HCT116 (cell line): ENCODE measurements around the gene DPYSL4. TPM values are rescaled to one million over a fixed set of nuclear protein-coding genes. Genes with fewer than 3 reads are reported as not detected.

Experiments used
- ATAC-seq: fragments of 200-7000 bp; cut with Tn5 transposase; 2 replicates; pipeline ENCODE4 v1.9.1; 2020; ENCODE audit warnings: mild to moderate bottlenecking, moderate library complexity
- BruUV-seq: library from RNA; stranded (reverse); fragments of 400-500 nt; replicated peaks from 2 replicates; lab custom pipeline; 2021; lab: Mats Ljungman, UMichigan
- CTCF ChIA-PET: fragments of 300-600 bp; sonication (Branson Sonifier 250); formaldehyde crosslinking; loops from one replicate; lab custom pipeline; 2021; ENCODE audit warnings: antibody characterized with exemption; lab: Charles Lee
- POLR2A ChIA-PET: fragments of 300-600, 350-600 bp; sonication (Branson Sonifier 250); formaldehyde crosslinking; loops from one replicate; lab custom pipeline; 2021; ENCODE audit warnings: antibody characterized with exemption; lab: Charles Lee
- RAD21 ChIA-PET, 2 experiments: fragments of 300-600 bp; sonication (Branson Sonifier 250); formaldehyde crosslinking; loops; one replicate each; lab custom pipeline; 2023; ENCODE audit warnings: low total read pairs in 2 of 2; ENCODE audit not compliant: uncharacterized antibody in 2 of 2, unreplicated experiment in 2 of 2, low non-redundant PET in 1 of 2; lab: Charles Lee
- DNase-seq: peaks from one replicate; pipeline ENCODE4 v3.0.0-alpha.2; 2010; ENCODE audit warnings: low read depth, low spot score
- H2AFZ ChIP-seq: fragments of 200-600 bp; shearing (Covaris generic), sonication (generic); 2 replicates; pipeline ENCODE4 v1.6.1; 2017; ENCODE audit warnings: low read depth, mixed run types, mixed read lengths, antibody characterized with exemption, low read length; ENCODE audit not compliant: poor library complexity, severe bottlenecking
- H3K27ac ChIP-seq: 2 replicates; pipeline ENCODE4 v1.5.1; 2012; ENCODE audit warnings: low read depth, low read length
- H3K27me3 ChIP-seq: fragments of 200-600 bp; sonication (generic); 2 replicates; pipeline ENCODE4 v1.6.1; 2016; ENCODE audit warnings: mixed run types, low read length, mixed read lengths; ENCODE audit not compliant: insufficient read depth
- H3K36me3 ChIP-seq, 2 experiments: fragments of 200-500 bp in 1 of 2; fragments of 200-600 bp in 1 of 2; sonication (Bioruptor generic) in 1 of 2; sonication (generic) in 1 of 2; 2 replicates each; pipeline versions ENCODE4 v1.5.1 to v1.6.1; 2014 to 2016; ENCODE audit warnings: low read length in 2 of 2, inconsistent platforms in 1 of 2, mixed read lengths in 1 of 2, mixed run types in 1 of 2; ENCODE audit not compliant: insufficient read depth in 2 of 2, control insufficient read depth in 1 of 2
- H3K4me1 ChIP-seq, 2 experiments: fragments of 200-600 bp in 1 of 2; sonication (generic) in 1 of 2; 2 replicates each; pipeline versions ENCODE4 v1.5.1 to v1.6.1; 2012 to 2017; ENCODE audit warnings: low read length in 2 of 2, inconsistent platforms in 1 of 2, mild to moderate bottlenecking in 1 of 2, mixed read lengths in 1 of 2, mixed run types in 1 of 2, moderate library complexity in 1 of 2; ENCODE audit not compliant: insufficient read depth in 2 of 2, control insufficient read depth in 1 of 2
- H3K4me2 ChIP-seq: fragments of 200-600 bp; sonication (generic); 2 replicates; pipeline ENCODE4 v1.6.1; 2017; ENCODE audit warnings: mixed run types, low read length, mixed read lengths
- H3K4me3 ChIP-seq, 2 experiments: fragments of 200-600 bp in 1 of 2; sonication (generic) in 1 of 2; replicated peaks in 1 of 2; 2 replicates each; pipeline ENCODE4 v1.5.1; 2011 to 2016; ENCODE audit warnings: low read length in 2 of 2, control low read depth in 1 of 2, low read depth in 1 of 2, mild to moderate bottlenecking in 1 of 2, mixed read lengths in 1 of 2, mixed run types in 1 of 2
- H3K79me2 ChIP-seq: fragments of 200-600 bp; sonication (generic); 2 replicates; pipeline ENCODE4 v1.6.1; 2017; ENCODE audit warnings: mild to moderate bottlenecking, mixed run types, low read length, moderate library complexity, mixed read lengths; ENCODE audit not compliant: insufficient read depth
- H3K9ac ChIP-seq: fragments of 200-600 bp; sonication (generic); 2 replicates; pipeline ENCODE4 v1.6.1; 2016; ENCODE audit warnings: low read length, mixed read lengths
- H3K9me2 ChIP-seq: fragments of 200-600 bp; sonication (generic), shearing (Covaris generic); 2 replicates; pipeline ENCODE4 v1.6.1; 2017; ENCODE audit warnings: mixed run types, mild to moderate bottlenecking, moderate library complexity; ENCODE audit not compliant: insufficient read depth
- H3K9me3 ChIP-seq, 2 experiments: fragments of 200-500 bp in 1 of 2; fragments of 200-600 bp in 1 of 2; sonication (Bioruptor generic) in 1 of 2; sonication (generic) in 1 of 2; 2 replicates each; pipeline ENCODE4 v1.6.1; 2014 to 2017; ENCODE audit warnings: low read length in 2 of 2, mixed read lengths in 2 of 2, inconsistent platforms in 1 of 2, low read depth in 1 of 2, mild to moderate bottlenecking in 1 of 2, mixed run types in 1 of 2, moderate library complexity in 1 of 2; ENCODE audit not compliant: control insufficient read depth in 1 of 2, insufficient read depth in 1 of 2
- H4K20me1 ChIP-seq: fragments of 200-600 bp; sonication (generic), shearing (Covaris generic); 2 replicates; pipeline ENCODE4 v1.6.1; 2017; ENCODE audit warnings: mixed run types, mild to moderate bottlenecking, moderate library complexity; ENCODE audit not compliant: insufficient read depth
- CBX3 ChIP-seq: IDR thresholded peaks from 2 replicates; pipeline ENCODE4 v1.6.1; 2012; ENCODE audit warnings: low read depth
- EGR1 ChIP-seq: IDR thresholded peaks from 2 replicates; pipeline ENCODE4 v1.6.1; 2012; ENCODE audit warnings: low read depth
- ELF1 ChIP-seq: IDR thresholded peaks from 2 replicates; pipeline ENCODE4 v1.6.1; 2012; ENCODE audit warnings: low read depth, borderline replicate concordance
- EZH2 ChIP-seq: fragments of 200-600 bp; sonication (generic); IDR thresholded peaks from 2 replicates; pipeline ENCODE4 v1.6.1; 2017; ENCODE audit warnings: antibody characterized with exemption, mixed run types
- EZH2phosphoT487 ChIP-seq: fragments of 200-600 bp; IDR thresholded peaks from 2 replicates; pipeline ENCODE4 v1.6.1; 2018; ENCODE audit warnings: antibody characterized with exemption, borderline replicate concordance
- FOSL1 ChIP-seq: IDR thresholded peaks from 2 replicates; pipeline ENCODE4 v1.6.1; 2012; ENCODE audit warnings: low read depth
- JUND ChIP-seq: IDR thresholded peaks from 2 replicates; pipeline ENCODE4 v1.6.1; 2012
- POLR2A ChIP-seq: IDR thresholded peaks from 2 replicates; pipeline ENCODE4 v1.7.0; 2011; ENCODE audit warnings: borderline replicate concordance; ENCODE audit not compliant: insufficient read depth, insufficient read length; ENCODE audit errors: extremely low read depth
- RAD21 ChIP-seq: IDR thresholded peaks from 2 replicates; pipeline ENCODE4 v1.6.1; 2012; ENCODE audit warnings: low read depth, mild to moderate bottlenecking
- SP1 ChIP-seq: IDR thresholded peaks from 2 replicates; pipeline ENCODE4 v1.6.1; 2012; ENCODE audit warnings: low read depth
- SRF ChIP-seq: IDR thresholded peaks from 2 replicates; pipeline ENCODE4 v1.6.1; 2012; ENCODE audit warnings: low read depth
- TCF7L2 ChIP-seq: IDR thresholded peaks from 2 replicates; pipeline ENCODE4 v1.7.0; 2011; ENCODE audit warnings: borderline replicate concordance, inconsistent platforms; ENCODE audit not compliant: insufficient read depth, insufficient read length; ENCODE audit errors: extremely low read depth
- ZNF274 ChIP-seq: fragments of 200-500 bp; sonication (Bioruptor generic); IDR thresholded peaks from 2 replicates; pipeline ENCODE4 v1.6.1; 2014; ENCODE audit warnings: mild to moderate bottlenecking, low read depth, low read length, inconsistent platforms
- intact Hi-C: fragments of 100-400 bp; cut with micrococcal nuclease; formaldehyde crosslinking; loops from 2 replicates; pipeline ENCODE4 v1.10.0; 2022
- total RNA-seq: library from RNA; stranded (reverse); gene quantifications from one replicate; pipeline ENCODE4 v1.2.1, GENCODE V29; 2021; ENCODE audit not compliant: unreplicated experiment
- TF ChIP-seq, protein P1 (sequence below): IDR thresholded peaks from 2 replicates; pipeline ENCODE4 v1.6.1; 2012; ENCODE audit warnings: low read depth
- TF ChIP-seq, protein P2 (sequence below): IDR thresholded peaks from 2 replicates; pipeline ENCODE4 v1.6.1; 2012

DPYSL4 gene
- total RNA-seq, 1 experiment from 2014 or later, result 5.4 TPM

DNA sequence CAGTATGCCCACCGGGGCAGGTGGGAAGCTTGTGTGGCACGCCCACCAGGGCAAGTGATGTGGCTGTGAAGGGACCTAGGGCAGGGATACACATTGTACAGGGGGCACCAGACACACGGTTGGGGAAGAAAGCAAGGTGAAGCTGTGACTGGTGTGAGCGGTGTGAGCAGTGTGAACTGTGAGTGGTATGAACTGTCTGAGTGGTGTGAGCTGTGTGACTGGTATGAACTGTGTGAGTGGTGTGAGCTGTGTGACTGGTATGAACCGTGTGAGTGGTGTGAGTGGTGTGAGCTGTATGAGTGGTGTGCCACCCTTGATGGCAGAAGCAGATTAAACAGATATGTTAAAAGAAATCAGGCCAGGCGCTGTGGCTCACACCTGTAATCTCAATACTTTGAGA is 48.1 kb downstream of the DPYSL4 start:
- H3K27ac ChIP-seq, result no peak overlapping the region
- intact Hi-C loops, result no loop called here
- ATAC-seq (no peak), DNase-seq (no peak)
- no TSS peak for BruUV-seq
- H4K20me1 ChIP-seq, result no peaks in the 10 kb centered on the region
- POLR2A ChIA-PET, result no interaction called here
- H3K36me3 ChIP-seq, result no peaks in the 10 kb centered on the region
- TF ChIP-seq ZNF274, result no peak
- TF ChIP-seq, protein P1, sequence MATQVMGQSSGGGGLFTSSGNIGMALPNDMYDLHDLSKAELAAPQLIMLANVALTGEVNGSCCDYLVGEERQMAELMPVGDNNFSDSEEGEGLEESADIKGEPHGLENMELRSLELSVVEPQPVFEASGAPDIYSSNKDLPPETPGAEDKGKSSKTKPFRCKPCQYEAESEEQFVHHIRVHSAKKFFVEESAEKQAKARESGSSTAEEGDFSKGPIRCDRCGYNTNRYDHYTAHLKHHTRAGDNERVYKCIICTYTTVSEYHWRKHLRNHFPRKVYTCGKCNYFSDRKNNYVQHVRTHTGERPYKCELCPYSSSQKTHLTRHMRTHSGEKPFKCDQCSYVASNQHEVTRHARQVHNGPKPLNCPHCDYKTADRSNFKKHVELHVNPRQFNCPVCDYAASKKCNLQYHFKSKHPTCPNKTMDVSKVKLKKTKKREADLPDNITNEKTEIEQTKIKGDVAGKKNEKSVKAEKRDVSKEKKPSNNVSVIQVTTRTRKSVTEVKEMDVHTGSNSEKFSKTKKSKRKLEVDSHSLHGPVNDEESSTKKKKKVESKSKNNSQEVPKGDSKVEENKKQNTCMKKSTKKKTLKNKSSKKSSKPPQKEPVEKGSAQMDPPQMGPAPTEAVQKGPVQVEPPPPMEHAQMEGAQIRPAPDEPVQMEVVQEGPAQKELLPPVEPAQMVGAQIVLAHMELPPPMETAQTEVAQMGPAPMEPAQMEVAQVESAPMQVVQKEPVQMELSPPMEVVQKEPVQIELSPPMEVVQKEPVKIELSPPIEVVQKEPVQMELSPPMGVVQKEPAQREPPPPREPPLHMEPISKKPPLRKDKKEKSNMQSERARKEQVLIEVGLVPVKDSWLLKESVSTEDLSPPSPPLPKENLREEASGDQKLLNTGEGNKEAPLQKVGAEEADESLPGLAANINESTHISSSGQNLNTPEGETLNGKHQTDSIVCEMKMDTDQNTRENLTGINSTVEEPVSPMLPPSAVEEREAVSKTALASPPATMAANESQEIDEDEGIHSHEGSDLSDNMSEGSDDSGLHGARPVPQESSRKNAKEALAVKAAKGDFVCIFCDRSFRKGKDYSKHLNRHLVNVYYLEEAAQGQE, result no peak
- no peak for TF ChIP-seq SP1
- no peak for TF ChIP-seq EZH2phosphoT487
- no peak for TF ChIP-seq RAD21
- no peak for TF ChIP-seq JUND
- no peak for TF ChIP-seq POLR2A
- TF ChIP-seq, protein P2, sequence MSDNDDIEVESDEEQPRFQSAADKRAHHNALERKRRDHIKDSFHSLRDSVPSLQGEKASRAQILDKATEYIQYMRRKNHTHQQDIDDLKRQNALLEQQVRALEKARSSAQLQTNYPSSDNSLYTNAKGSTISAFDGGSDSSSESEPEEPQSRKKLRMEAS, result no peak
- no peak for TF ChIP-seq FOSL1
- no peak for TF ChIP-seq TCF7L2
- TF ChIP-seq ELF1, result no peak
- TF ChIP-seq SRF, result no peak
- TF ChIP-seq EZH2, result no peak
- TF ChIP-seq CBX3, result no peak
- TF ChIP-seq EGR1, result no peak
- H3K4me1 ChIP-seq, result no peaks in the 10 kb centered on the region
- no peaks in the 10 kb centered on the region for H3K79me2 ChIP-seq
- no peaks in the 10 kb centered on the region for H3K9me2 ChIP-seq
- H3K9me3 ChIP-seq, result no peaks in the 10 kb centered on the region
- CTCF ChIA-PET, result no interaction called here
- H2AFZ ChIP-seq, result no peak overlapping the region
- no peaks in the 10 kb centered on the region for H3K27me3 ChIP-seq
- no peak overlapping the region for H3K4me2 ChIP-seq
- RAD21 ChIA-PET, result no interaction called here
- no peak overlapping the region for H3K4me3 ChIP-seq
- H3K9ac ChIP-seq, result no peak overlapping the region
